HEK293T (cell line): ENCODE results near the gene COL1A1.

Source experiments
- FOXM1 ChIP-seq: fragments of 450-650 bp; IDR thresholded peaks from 2 replicates; pipeline ENCODE4 v1.6.1; 2017; ENCODE audit warnings: mild to moderate bottlenecking, borderline replicate concordance
- LEF1 ChIP-seq: fragments of 450-650 bp; IDR thresholded peaks from 2 replicates; pipeline ENCODE4 v1.6.1; 2017; ENCODE audit warnings: mild to moderate bottlenecking, borderline replicate concordance
- NFRKB ChIP-seq: fragments of 450-650 bp; IDR thresholded peaks from 2 replicates; pipeline ENCODE4 v1.6.1; 2016; ENCODE audit warnings: mild to moderate bottlenecking, moderate library complexity
- SUZ12 ChIP-seq: fragments of 450-650 bp; IDR thresholded peaks from 2 replicates; pipeline ENCODE4 v1.6.1; 2016; ENCODE audit warnings: mild to moderate bottlenecking
- TARDBP ChIP-seq: fragments of 450-650 bp; IDR thresholded peaks from 2 replicates; pipeline ENCODE4 v1.6.1; 2016
- ZNF384 ChIP-seq: fragments of 450-650 bp; IDR thresholded peaks from 2 replicates; pipeline ENCODE4 v1.6.1; 2016

DNA sequence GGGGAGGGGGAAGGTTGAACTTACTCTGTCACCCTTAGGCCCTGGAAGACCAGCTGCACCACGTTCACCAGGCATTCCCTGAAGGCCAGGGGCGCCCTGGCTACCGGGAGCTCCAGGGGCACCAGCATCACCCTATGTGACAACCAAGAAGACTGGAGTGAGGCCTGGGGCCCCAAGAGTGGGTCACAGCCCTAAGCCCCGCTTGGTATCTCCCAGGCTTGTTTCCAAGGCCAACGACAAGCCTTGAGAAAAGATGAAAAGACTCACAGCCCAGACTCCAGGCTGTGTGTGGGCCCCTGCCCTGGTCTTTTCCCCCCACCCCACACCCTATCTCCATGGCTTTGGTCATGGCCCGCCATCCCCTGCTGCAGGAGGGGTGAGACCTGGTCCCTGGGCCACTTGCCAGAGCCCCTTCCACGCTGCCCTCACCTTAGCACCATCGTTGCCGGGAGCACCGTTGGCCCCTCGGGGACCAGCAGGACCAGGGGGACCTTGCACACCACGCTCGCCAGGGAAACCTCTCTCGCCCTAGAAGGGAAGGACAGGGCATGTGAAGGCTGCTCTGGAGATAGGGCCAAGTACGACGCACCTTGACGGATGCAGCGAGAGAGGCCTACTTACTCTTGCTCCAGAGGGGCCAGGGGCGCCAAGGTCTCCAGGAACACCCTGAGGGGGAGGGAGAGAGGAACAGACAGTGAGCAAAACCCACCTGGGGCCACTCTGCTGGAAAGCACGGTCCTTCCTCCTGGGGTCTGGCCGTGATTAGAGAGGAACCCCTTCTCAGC, 9.9 kb downstream of the COL1A1 start:
- TF ChIP-seq NFRKB: no peak
- no peak for TF ChIP-seq TARDBP
- no peak for TF ChIP-seq FOXM1
- no peak for TF ChIP-seq LEF1
- no peak for TF ChIP-seq ZNF384
- no peak for TF ChIP-seq SUZ12
